Dendritic cell treated with granulocyte-macrophage colony-stimulating factor and Interleukin-4, amounts not matched to agents 40 ng/mL and 50 ng/mL, for 4 days (primary cell): ENCODE data around the gene HSF4.

ENCODE experiments used
- H3K27ac Mint-ChIP-seq: one replicate; pipeline ENCODE4 v1.8.0; 2022; ENCODE audit warnings: mild to moderate bottlenecking, mixed read lengths
- H3K27me3 Mint-ChIP-seq: one replicate; pipeline ENCODE4 v1.8.0; 2022; ENCODE audit warnings: mild to moderate bottlenecking, mixed read lengths
- H3K36me3 Mint-ChIP-seq: one replicate; pipeline ENCODE4 v1.8.0; 2022; ENCODE audit warnings: low read depth, mixed read lengths
- H3K4me1 Mint-ChIP-seq: one replicate; pipeline ENCODE4 v1.8.0; 2022; ENCODE audit warnings: low read depth, mixed read lengths
- H3K4me3 Mint-ChIP-seq: one replicate; pipeline ENCODE4 v1.8.0; 2022; ENCODE audit warnings: mild to moderate bottlenecking, moderate library complexity, mixed read lengths
- H3K9me3 Mint-ChIP-seq: one replicate; pipeline ENCODE4 v1.8.0; 2022; ENCODE audit warnings: mixed read lengths
- intact Hi-C: fragments of 100-400 bp; cut with micrococcal nuclease; formaldehyde crosslinking; loops from one replicate; pipeline ENCODE4 v1.15.0; 2022

Gene HSF4

GRCh38 chr16:67180166-67180565 lies 15.6 kb downstream of the HSF4 start:
- Mint-ChIP-seq H3K36me3 (peaks cover 38% of the 10 kb centered on the region), H3K9me3 (no peaks in the 10 kb centered on the region), H3K27ac (no peak overlapping the region), H3K4me3 (no peak overlapping the region), H3K27me3 (peaks cover 48% of the 10 kb centered on the region), H3K4me1 (peaks cover 26% of the 10 kb centered on the region)
- intact Hi-C loops = no loop called here

GRCh38 chr16:67181346-67181745 lies 16.8 kb downstream of the HSF4 start:
- no peak overlapping the region for H3K27ac Mint-ChIP-seq
- H3K36me3 Mint-ChIP-seq = peaks cover 26% of the 10 kb centered on the region
- no peaks in the 10 kb centered on the region for H3K9me3 Mint-ChIP-seq
- peaks cover 32% of the 10 kb centered on the region for H3K4me1 Mint-ChIP-seq
- intact Hi-C loops = no loop called here
- peaks cover 46% of the 10 kb centered on the region for H3K27me3 Mint-ChIP-seq
- H3K4me3 Mint-ChIP-seq = no peak overlapping the region

DNA sequence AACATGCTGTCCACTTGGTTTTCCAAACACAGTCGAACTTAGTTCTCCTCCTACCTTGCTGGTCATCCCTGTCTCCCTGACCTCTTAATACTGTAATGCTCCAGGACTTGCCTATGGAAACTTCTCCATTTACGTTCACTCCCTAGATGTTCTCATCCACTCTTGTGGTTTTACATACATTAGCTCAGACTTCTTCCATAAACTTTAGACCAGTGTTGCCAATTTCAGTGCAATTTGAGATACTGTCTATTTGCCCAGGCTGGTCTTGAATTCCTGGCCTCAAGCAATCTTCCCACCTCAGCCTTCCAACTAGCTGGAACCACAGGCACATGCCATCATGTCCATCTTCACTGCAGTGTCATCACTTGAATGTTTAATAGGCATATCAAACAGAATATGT lies 17.7 kb downstream of the HSF4 start:
- Mint-ChIP-seq H3K4me1 (peaks cover 31% of the 10 kb centered on the region), H3K4me3 (no peak overlapping the region), H3K27ac (no peak overlapping the region), H3K27me3 (peaks cover 45% of the 10 kb centered on the region), H3K36me3 (peaks cover 17% of the 10 kb centered on the region), H3K9me3 (no peaks in the 10 kb centered on the region)
- intact Hi-C loops = loop anchor here (2.0 kb wide), 1 partner anchor 21 kb away; no protein-coding TSS in a partner anchor

GRCh38 chr16:67183284-67183626 lies 18.7 kb downstream of the HSF4 start:
- H3K9me3 Mint-ChIP-seq = no peaks in the 10 kb centered on the region
- intact Hi-C loops = loop anchor here (2.0 kb wide), 1 partner anchor 22 kb away; no protein-coding TSS in a partner anchor
- no peak overlapping the region for H3K4me3 Mint-ChIP-seq
- peaks cover 23% of the 10 kb centered on the region for H3K4me1 Mint-ChIP-seq
- no peak overlapping the region for H3K27ac Mint-ChIP-seq
- peaks cover 36% of the 10 kb centered on the region for H3K27me3 Mint-ChIP-seq
- peaks cover 12% of the 10 kb centered on the region for H3K36me3 Mint-ChIP-seq

- peaks cover 32% of the 10 kb centered on the region for H3K27me3 Mint-ChIP-seq
- no peaks in the 10 kb centered on the region for H3K9me3 Mint-ChIP-seq
- no peak within 1 kb of the TSS for H3K4me3 Mint-ChIP-seq
- no peak within 1 kb of the TSS for H3K27ac Mint-ChIP-seq
- intact Hi-C loops = loop anchor here (2.0 kb wide), 2 partner anchors 23 to 43 kb away; partner anchors contain the start of gene TMEM208
- H3K4me1 Mint-ChIP-seq = peaks cover 17% of the 10 kb centered on the region
- H3K36me3 Mint-ChIP-seq = peaks cover 10% of the 10 kb centered on the region
Measured at GRCh38 chr16:67183627-67184452, 19.3 kb downstream of the HSF4 start, which contains the start of gene MATCAP1. Gene MATCAP1, minus strand, starts transcription at chr16:67183963. Its CDS starts 3,353 bp downstream, at chr16:67180610.

DNA sequence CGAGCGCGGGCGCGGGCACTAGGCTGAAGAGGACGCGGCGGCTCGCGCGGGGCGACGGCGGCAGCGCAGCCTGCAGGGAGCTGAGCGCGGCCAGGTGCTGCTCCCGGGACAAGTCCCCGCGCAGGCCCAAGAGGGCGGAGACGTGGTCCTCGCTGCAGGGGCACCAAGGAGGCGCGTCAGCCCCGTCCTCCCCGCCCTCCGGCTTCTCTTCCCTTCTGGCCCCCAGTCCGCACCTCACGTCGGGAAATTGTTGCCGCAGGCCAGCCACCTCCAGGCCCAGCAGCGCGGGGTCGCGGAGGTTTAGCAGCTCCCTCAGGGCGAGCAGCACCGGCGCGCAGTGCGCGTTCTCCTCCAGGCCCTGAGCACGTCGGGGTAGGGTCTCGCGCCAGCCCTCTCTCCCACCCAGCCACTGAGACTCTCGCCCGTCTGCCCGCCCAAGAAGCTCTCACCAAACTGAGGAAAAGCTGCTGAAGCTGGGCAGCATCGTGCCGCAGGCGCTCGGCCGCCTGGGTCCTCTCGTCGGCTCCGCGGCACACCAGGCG lies 20.0 kb downstream of the HSF4 start:
- Mint-ChIP-seq H3K4me3 (no peak overlapping the region), H3K27me3 (peaks cover 27% of the 10 kb centered on the region), H3K4me1 (peaks cover 13% of the 10 kb centered on the region), H3K27ac (no peak overlapping the region), H3K36me3 (peaks cover 5% of the 10 kb centered on the region), H3K9me3 (no peaks in the 10 kb centered on the region)
- intact Hi-C loops = loop anchor here (2.0 kb wide), 1 partner anchor 42 kb away; the partner anchor contains the start of gene TMEM208

GRCh38 chr16:67184995-67185650 lies 20.6 kb downstream of the HSF4 start:
- intact Hi-C loops = loop anchor here (1.0 to 5.0 kb wide), 3 partner anchors 42 to 238 kb away; partner anchors contain the start of gene TMEM208
- H3K36me3 Mint-ChIP-seq = no peaks in the 10 kb centered on the region
- H3K4me3 Mint-ChIP-seq = no peak overlapping the region
- H3K9me3 Mint-ChIP-seq = no peaks in the 10 kb centered on the region
- peaks cover 24% of the 10 kb centered on the region for H3K27me3 Mint-ChIP-seq
- H3K27ac Mint-ChIP-seq = peak overlapping the region; percentile 18
- H3K4me1 Mint-ChIP-seq = peaks cover 13% of the 10 kb centered on the region

- no peaks in the 10 kb centered on the region for H3K9me3 Mint-ChIP-seq
- peaks cover 24% of the 10 kb centered on the region for H3K27me3 Mint-ChIP-seq
- intact Hi-C loops = loop anchor here (1.0 to 5.0 kb wide), 3 partner anchors 41 to 238 kb away; partner anchors contain the start of gene TMEM208
- H3K4me1 Mint-ChIP-seq = peaks cover 13% of the 10 kb centered on the region
- no peaks in the 10 kb centered on the region for H3K36me3 Mint-ChIP-seq
- no peak overlapping the region for H3K4me3 Mint-ChIP-seq
- peak overlapping the region; percentile 18 for H3K27ac Mint-ChIP-seq
Measured at GRCh38 chr16:67185651-67186134, 21.1 kb downstream of the HSF4 start.

DNA sequence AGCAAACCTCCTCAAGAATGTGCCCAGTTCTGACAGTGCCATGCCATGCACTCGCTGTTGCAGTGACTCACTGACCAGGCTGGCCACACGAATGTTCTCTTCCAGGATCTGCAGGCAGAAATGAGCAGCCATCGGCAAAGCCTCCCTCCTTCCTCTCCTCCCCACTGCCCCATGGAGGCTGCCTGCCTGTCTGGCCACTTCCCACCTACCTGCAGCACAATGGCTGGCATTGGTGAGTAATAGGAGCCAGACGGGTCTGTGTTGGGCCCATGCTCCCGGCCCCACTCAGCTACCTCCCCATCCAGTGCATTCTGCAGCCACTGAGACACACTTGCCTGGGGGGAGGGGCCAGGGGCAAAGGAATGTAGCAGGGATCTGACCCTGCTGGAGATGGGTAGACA lies 22.0 kb downstream of the HSF4 start:
- intact Hi-C loops = loop anchor here (5.0 kb wide), 1 partner anchor 239 kb away; no protein-coding TSS in a partner anchor

DNA sequence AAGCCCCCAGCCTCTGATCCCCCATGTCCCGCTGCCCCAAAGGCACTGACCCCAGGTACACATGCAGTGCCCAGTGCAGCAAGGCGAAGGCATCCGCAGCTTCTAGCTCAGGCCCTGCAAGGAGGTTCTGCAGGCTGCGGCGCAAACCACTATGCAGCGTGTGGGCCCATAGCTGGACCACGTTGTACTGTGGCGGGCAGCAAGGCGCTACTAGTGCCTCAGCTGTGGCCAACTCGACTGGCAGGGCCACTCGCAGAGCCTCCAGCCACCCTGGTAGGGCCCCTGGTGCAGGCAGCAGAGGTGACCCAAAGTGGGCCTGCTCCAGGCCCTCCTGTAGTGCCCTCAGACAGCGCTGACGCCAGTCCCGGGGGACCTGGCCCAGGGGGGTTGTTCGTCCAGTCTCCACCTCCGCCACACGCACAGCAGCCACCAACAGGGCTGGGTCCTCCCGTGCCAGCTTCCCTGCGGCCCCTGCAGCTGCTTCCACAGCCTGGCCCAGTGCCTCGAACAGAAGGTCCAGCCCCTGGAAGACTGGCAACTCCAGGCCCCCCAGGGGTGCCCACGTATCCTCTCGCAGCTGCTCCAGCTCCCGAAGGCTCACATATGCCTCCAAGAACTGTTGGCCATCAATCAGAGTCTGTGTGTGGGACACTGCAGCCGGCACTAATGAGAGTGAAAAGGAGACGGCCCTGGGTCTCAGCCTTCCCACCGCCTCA lies 22.8 kb downstream of the HSF4 start:
- peaks cover 21% of the 10 kb centered on the region for H3K4me1 Mint-ChIP-seq
- H3K36me3 Mint-ChIP-seq = peaks cover 3% of the 10 kb centered on the region
- no peak overlapping the region for H3K27ac Mint-ChIP-seq
- intact Hi-C loops = loop anchor here (5.0 kb wide), 1 partner anchor 240 kb away; no protein-coding TSS in a partner anchor
- peaks cover 24% of the 10 kb centered on the region for H3K27me3 Mint-ChIP-seq
- no peak overlapping the region for H3K4me3 Mint-ChIP-seq
- no peaks in the 10 kb centered on the region for H3K9me3 Mint-ChIP-seq

More for the DNA sequence above, 22.0 kb downstream of the HSF4 start:
- Mint-ChIP-seq H3K4me1 (peaks cover 17% of the 10 kb centered on the region), H3K9me3 (no peaks in the 10 kb centered on the region), H3K36me3 (no peaks in the 10 kb centered on the region), H3K27ac (no peak overlapping the region), H3K27me3 (peaks cover 24% of the 10 kb centered on the region), H3K4me3 (no peak overlapping the region)

GRCh38 chr16:67188323-67188722 lies 23.8 kb downstream of the HSF4 start:
- Mint-ChIP-seq H3K4me1 (peaks cover 30% of the 10 kb centered on the region), H3K4me3 (no peak overlapping the region)

DNA sequence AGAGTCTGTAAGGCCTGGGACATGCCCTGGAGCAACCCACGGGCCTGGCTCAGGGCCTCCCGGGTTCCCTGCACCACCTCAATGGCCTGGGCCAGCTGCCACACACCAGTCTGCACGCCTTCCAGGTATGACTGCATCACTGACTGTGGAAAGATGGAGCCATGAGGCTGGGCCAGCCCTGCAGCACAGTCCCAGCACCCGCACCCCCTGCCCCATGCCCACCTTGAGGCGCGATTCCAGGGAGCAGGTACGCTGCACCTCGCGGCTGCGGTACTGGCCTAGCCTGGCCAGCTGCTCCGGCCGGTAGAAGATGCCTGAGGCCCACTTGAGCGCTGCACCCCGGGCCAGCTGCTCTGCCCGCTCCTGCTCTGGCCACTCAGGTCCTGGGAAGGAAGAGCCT lies 24.3 kb downstream of the HSF4 start:
- Mint-ChIP-seq H3K4me1 (peaks cover 35% of the 10 kb centered on the region), H3K9me3 (no peaks in the 10 kb centered on the region), H3K27me3 (peaks cover 24% of the 10 kb centered on the region), H3K4me3 (no peak overlapping the region), H3K27ac (no peak overlapping the region), H3K36me3 (peaks cover 15% of the 10 kb centered on the region)
- intact Hi-C loops = loop anchor here (5.0 kb wide), 1 partner anchor 241 kb away; no protein-coding TSS in a partner anchor

More at GRCh38 chr16:67188323-67188722, 23.8 kb downstream of the HSF4 start:
- H3K27me3 Mint-ChIP-seq = peaks cover 24% of the 10 kb centered on the region
- intact Hi-C loops = loop anchor here (5.0 kb wide), 1 partner anchor 241 kb away; no protein-coding TSS in a partner anchor
- no peak overlapping the region for H3K27ac Mint-ChIP-seq
- H3K36me3 Mint-ChIP-seq = peaks cover 10% of the 10 kb centered on the region
- H3K9me3 Mint-ChIP-seq = no peaks in the 10 kb centered on the region

- H3K36me3 Mint-ChIP-seq = peaks cover 27% of the 10 kb centered on the region
- H3K27me3 Mint-ChIP-seq = peaks cover 17% of the 10 kb centered on the region
- intact Hi-C loops = no loop called here
- no peak within 1 kb of the TSS for H3K4me3 Mint-ChIP-seq
- H3K9me3 Mint-ChIP-seq = no peaks in the 10 kb centered on the region
- peaks cover 41% of the 10 kb centered on the region for H3K4me1 Mint-ChIP-seq
- no peak within 1 kb of the TSS for H3K27ac Mint-ChIP-seq
Measured at GRCh38 chr16:67190041-67190440, 25.5 kb downstream of the HSF4 start, which contains the start of gene EXOC3L1. Gene EXOC3L1, minus strand, starts transcription at chr16:67190136. Its CDS starts 460 bp downstream, at chr16:67189676.
